HL-60 (cell line): ENCODE data around the gene ZRANB3.

Source experiments
- CTCF ChIP-seq: IDR thresholded peaks from one replicate; pipeline ENCODE4 v1.5.1; 2011; ENCODE audit warnings: low read length, control low read depth, inconsistent platforms; ENCODE audit not compliant: insufficient read depth
- GABPA ChIP-seq: IDR thresholded peaks from 2 replicates; pipeline ENCODE4 v1.6.1; 2012; ENCODE audit warnings: low read depth
- POLR2AphosphoS5 ChIP-seq: IDR thresholded peaks from 2 replicates; pipeline ENCODE4 v1.6.1; 2012; ENCODE audit warnings: low read depth

GRCh38 chr2:135140606-135141005 is 390.4 kb downstream of the ZRANB3 start:
- TF ChIP-seq CTCF (no peak), GABPA (no peak), POLR2AphosphoS5 (no peak)
